Measurements from ENCODE around the gene NLRP3. TPM values are rescaled to one million over a fixed set of nuclear protein-coding genes. Genes with fewer than 3 reads are reported as not detected.

NLRP3 gene
- 0.78 and 2.4 TPM in 2 replicates for total RNA-seq

GRCh38 chr1:247415423-247416361 is at the start of gene NLRP3:
NLRP3 (plus strand) TSS chr1:247416173; CDS start chr1:247418801, 2,628 bp downstream.

Other genes starting within 250 kb of the NLRP3 start
- gene ZNF124, start 244.2 kb upstream of the NLRP3 start, total RNA-seq, result 48.6 and 91.5 TPM in 2 replicates
- not detected in 2 replicates for gene VN1R5, start 160.1 kb upstream of the NLRP3 start, total RNA-seq
- 12.8 and 19.7 TPM in 2 replicates for gene ZNF496, start 84.3 kb upstream of the NLRP3 start, total RNA-seq
- gene OR2B11, start 41.9 kb downstream of the NLRP3 start, total RNA-seq, result not detected in 2 replicates
- under 0.01 TPM in 1 of 2 replicates, not detected in the other for gene OR2C3, start 120.3 kb downstream of the NLRP3 start, total RNA-seq
- not detected in 2 replicates for gene GCSAML, start 133.0 kb downstream of the NLRP3 start, total RNA-seq
- gene OR2G2, start 172.2 kb downstream of the NLRP3 start, total RNA-seq, result not detected in 2 replicates
- not detected in 2 replicates for gene OR2G3, start 189.4 kb downstream of the NLRP3 start, total RNA-seq